GM19372 (cell line): Measurements from ENCODE around the gene TICAM2.
"Not testable (repeated sequence)": the region's sequence is repeated elsewhere in the genome, so short reads cannot be mapped to it uniquely, and the experiment has no call there.

Source experiments
- ATAC-seq: cut with Tn5 transposase; IDR thresholded peaks from one replicate; pipeline ENCODE4 v1.9.1; 2021; ENCODE audit warnings: mild to moderate bottlenecking, low read depth, moderate library complexity; ENCODE audit not compliant: unreplicated experiment

Gene TICAM2

GRCh38 chr5:115601701-115602590, at the start of gene TICAM2:
TSS of gene TICAM2 (minus strand) at chr5:115602479. CDS start at chr5:115581256, 21,223 bp downstream.
- peak; percentile 64 for ATAC-seq

DNA sequence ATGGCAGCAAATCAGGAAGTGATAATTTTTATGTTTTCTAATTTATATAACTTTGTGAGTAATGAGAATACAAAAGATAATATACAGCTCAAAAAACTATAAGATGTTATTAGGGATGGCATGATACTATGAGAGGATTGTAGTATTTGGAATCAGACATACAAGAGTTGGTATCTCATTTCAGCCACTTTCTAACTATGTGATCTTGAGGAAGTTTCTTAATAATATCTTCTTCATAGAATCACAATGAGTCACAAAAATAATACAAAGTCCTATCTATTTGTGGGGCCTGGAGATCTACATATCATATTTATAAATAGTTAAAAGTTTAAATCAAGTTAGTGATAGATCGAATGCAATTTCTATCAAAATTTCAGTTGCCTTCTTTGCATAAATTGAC, 47.3 kb upstream of the TICAM2 start:
- ATAC-seq, result no peak

- no peak for ATAC-seq
Observed at GRCh38 chr5:115648056-115648455, 45.8 kb upstream of the TICAM2 start.

- ATAC-seq, result not testable (repeated sequence)
Observed at GRCh38 chr5:115645386-115645785, 43.1 kb upstream of the TICAM2 start.

DNA sequence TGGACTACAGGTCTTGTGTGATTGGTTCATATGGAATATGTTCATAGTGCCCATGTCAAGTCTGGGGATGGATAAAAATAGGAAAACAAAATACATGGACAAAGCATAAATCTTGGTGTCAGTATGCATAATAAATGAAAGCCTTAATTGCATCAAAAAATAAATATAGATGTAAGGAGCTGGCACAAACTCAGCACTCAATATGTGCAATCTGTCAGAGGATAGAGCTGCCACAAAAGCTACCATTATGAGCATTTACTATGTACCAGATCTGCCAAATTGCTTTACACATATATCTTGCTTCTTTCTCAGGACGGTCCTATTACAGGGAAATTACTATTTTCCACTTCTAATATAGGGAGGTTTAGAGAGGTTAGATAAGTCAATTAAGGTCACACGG, 41.8 kb upstream of the TICAM2 start:
- no peak for ATAC-seq

GRCh38 chr5:115641948-115642347, 39.7 kb upstream of the TICAM2 start:
- no peak for ATAC-seq

DNA sequence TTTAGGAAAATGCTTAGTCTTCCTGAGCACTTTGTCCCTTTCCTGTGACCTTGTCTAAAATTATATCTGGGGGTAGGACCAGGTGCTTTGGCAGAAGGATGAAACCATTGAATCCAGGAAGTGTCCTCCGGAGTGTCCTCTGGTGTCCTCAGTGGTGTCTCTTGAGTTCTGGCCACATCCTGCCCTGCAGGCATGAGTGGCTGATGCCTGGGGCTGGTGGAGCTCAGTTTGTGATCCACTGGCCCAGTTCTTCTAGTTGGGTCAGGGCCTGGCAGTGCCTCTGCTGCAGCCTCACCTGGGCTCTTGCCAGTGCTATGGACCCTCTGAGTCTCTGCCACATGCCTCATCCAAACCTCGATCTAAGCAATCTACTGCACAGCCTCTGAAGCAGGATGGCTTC, 38.0 kb upstream of the TICAM2 start:
- no peak for ATAC-seq

- ATAC-seq, result no peak
Observed at GRCh38 chr5:115639377-115639776, 37.1 kb upstream of the TICAM2 start.

DNA sequence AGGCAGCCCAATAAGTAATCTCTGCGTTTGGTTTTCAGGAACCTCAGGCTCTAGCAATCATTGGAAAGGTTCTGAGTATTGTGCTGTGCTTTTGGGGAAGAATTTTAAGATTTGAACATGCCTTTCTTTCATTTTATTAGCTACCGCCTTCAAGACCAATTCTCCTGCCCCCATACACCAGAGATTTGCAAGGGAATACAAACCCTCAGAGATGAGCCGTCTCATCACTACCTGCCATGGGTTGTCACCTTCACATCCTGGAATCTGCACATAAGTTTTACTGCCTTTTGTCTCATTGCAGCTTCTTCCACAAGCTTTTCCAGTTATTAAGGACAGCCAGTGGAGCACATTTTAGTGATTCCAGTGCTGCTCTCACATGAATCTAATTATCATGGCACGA, 35.2 kb upstream of the TICAM2 start:
- no peak for ATAC-seq

GRCh38 chr5:115636008-115636407, 33.7 kb upstream of the TICAM2 start:
- ATAC-seq, result no peak

GRCh38 chr5:115634343-115635132, 32.3 kb upstream of the TICAM2 start:
- peak; percentile 71 for ATAC-seq

GRCh38 chr5:115629903-115630302, 27.6 kb upstream of the TICAM2 start:
- no peak for ATAC-seq

DNA sequence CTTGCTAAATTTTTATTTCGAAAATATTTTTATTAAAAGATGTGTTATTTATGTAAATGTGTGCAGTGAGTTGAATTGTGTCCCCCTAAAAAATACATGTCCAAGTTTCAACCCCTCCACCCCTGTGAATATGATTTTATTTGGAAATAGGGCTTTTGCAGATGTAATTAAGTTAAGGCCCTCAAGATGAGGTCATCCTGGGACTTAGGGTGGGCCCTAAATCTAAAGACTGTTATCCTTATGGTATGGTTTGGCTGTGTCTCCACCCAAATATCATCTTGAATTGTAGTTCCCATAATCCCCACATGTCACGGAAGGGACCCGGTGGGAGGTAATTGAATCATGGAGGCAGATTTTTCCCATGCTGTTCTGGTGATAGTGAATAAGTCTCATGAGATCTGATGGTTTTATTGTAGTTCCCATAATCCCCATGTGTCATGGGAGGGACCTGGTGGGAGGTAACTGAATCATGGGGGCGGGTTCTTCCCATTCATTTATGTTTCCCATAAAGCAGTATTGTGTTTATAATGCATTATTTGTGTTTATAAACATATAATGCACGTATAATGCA, 25.1 kb upstream of the TICAM2 start:
- no peak for ATAC-seq

DNA sequence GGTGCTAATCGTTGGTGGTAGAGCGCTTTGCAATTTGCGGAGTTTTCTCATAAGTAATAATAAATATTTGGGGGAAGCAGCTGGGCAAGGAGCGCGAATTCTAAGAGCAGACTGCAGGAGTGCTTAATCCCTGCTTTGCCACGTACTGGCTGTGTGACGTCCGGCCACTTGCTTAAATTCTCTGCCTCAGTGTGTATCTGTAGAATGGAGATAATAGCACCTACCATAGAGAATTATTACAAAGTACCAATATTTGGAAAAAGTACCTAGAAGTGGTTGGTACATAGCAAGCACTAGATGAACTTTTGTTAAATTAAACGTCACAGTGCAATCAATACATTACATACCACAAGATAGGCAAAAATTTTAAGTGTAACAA, 24.2 kb upstream of the TICAM2 start:
- peak; percentile 34 for ATAC-seq

- ATAC-seq, result peak; percentile 87
Observed at GRCh38 chr5:115625579-115626444, 23.5 kb upstream of the TICAM2 start, which contains the start of gene TMED7. TSS of gene TMED7 (minus strand) at chr5:115626036. CDS start at chr5:115625792, 244 bp downstream.

- ATAC-seq, result no peak
Observed at GRCh38 chr5:115624994-115625393, 22.7 kb upstream of the TICAM2 start.

DNA sequence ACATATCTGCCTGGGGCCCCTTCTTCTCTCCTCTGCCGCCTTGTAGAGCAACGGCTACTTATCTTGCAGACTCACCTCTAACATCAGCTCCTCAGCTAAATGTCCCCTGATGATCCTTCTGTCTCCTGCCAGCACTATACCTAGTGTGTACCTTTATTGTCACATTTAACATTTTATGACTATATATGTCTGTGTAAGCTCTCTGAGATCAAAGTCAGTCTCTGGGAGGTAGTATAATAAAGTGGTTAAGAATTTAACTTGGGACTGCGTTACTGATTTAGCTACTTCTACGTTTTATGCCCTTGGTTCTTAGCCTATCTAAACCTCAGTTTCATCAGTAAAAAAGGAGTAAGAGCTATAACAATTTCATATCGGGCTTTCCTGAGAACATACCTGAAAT, 21.4 kb upstream of the TICAM2 start:
- ATAC-seq, result no peak

GRCh38 chr5:115621365-115621900, 19.2 kb upstream of the TICAM2 start:
- ATAC-seq, result no peak

GRCh38 chr5:115616892-115617291, 14.6 kb upstream of the TICAM2 start:
- no peak for ATAC-seq

- ATAC-seq, result no peak
Observed at GRCh38 chr5:115616472-115616871, 14.2 kb upstream of the TICAM2 start.
